OCI-LY1 (cell line): Measurements from ENCODE around the gene CCDC33.

Experiments
- H2AFZ ChIP-seq: fragments of 200-600 bp; sonication (generic), shearing (Covaris generic); 2 replicates; pipeline ENCODE4 v1.6.0; 2014; ENCODE audit warnings: antibody characterized with exemption, mild to moderate bottlenecking, low read length
- H3F3A ChIP-seq: fragments of 200-600 bp; sonication (generic), shearing (Covaris generic); 2 replicates; pipeline ENCODE4 v1.6.0; 2014; ENCODE audit warnings: mild to moderate bottlenecking, antibody characterized with exemption, low read length, moderate library complexity; ENCODE audit not compliant: insufficient read depth
- H3K27ac ChIP-seq: fragments of 200-600 bp; sonication (generic); 2 replicates; pipeline ENCODE4 v1.5.1; 2014; ENCODE audit warnings: low read length, mixed run types, mild to moderate bottlenecking, low read depth; ENCODE audit not compliant: poor library complexity, severe bottlenecking
- H3K27me3 ChIP-seq: fragments of 200-600 bp; sonication (generic); 2 replicates; pipeline ENCODE4 v1.6.0; 2014; ENCODE audit warnings: antibody characterized with exemption, mild to moderate bottlenecking, low read length, moderate library complexity; ENCODE audit not compliant: insufficient read depth
- H3K36me3 ChIP-seq: fragments of 200-600 bp; sonication (generic); 2 replicates; pipeline ENCODE4 v1.6.1; 2014; ENCODE audit warnings: mild to moderate bottlenecking, antibody characterized with exemption, low read length, moderate library complexity, mixed read lengths; ENCODE audit not compliant: insufficient read depth
- H3K4me1 ChIP-seq: fragments of 200-600 bp; sonication (generic); 2 replicates; pipeline ENCODE4 v1.5.1; 2014; ENCODE audit warnings: mild to moderate bottlenecking, low read length, moderate library complexity; ENCODE audit not compliant: insufficient read depth, severe bottlenecking
- H3K4me2 ChIP-seq: fragments of 200-600 bp; sonication (generic), shearing (Covaris generic); 2 replicates; pipeline ENCODE4 v1.6.1; 2014; ENCODE audit warnings: low read length
- H3K4me3 ChIP-seq: fragments of 200-600 bp; sonication (generic); 2 replicates; pipeline ENCODE4 v1.5.1; 2014; ENCODE audit warnings: low read length, low read depth, mild to moderate bottlenecking, mixed read lengths; ENCODE audit not compliant: poor library complexity, severe bottlenecking
- H3K79me2 ChIP-seq: fragments of 200-600 bp; shearing (Covaris generic); 2 replicates; pipeline ENCODE4 v1.6.1; 2016; ENCODE audit warnings: mixed run types, low read length, mixed read lengths; ENCODE audit not compliant: insufficient read depth
- H3K9ac ChIP-seq: fragments of 200-600 bp; sonication (generic), shearing (Covaris generic); 2 replicates; pipeline ENCODE4 v1.6.1; 2014; ENCODE audit warnings: mild to moderate bottlenecking, low read length, mixed read lengths
- H3K9me2 ChIP-seq: fragments of 200-600 bp; sonication (generic), shearing (Covaris generic); 2 replicates; pipeline ENCODE4 v1.6.1; 2014; ENCODE audit warnings: low read depth, mild to moderate bottlenecking, low read length, mixed read lengths
- H3K9me3 ChIP-seq: fragments of 200-600 bp; shearing (Covaris generic); 2 replicates; pipeline ENCODE4 v1.6.1; 2014; ENCODE audit warnings: low read length, mixed read lengths
- H4K20me1 ChIP-seq: fragments of 200-600 bp; sonication (generic), shearing (Covaris generic); 2 replicates; pipeline ENCODE4 v1.6.0; 2016; ENCODE audit warnings: mild to moderate bottlenecking, low read length; ENCODE audit not compliant: insufficient read depth
- EZH2 ChIP-seq: fragments of 200-600 bp; sonication (generic), shearing (Covaris generic); IDR thresholded peaks from 2 replicates; pipeline ENCODE4 v1.8.0; 2017; ENCODE audit warnings: borderline replicate concordance, mixed run types, mild to moderate bottlenecking, antibody characterized with exemption, low read length, moderate library complexity, mixed read lengths
- TF ChIP-seq, protein P1 (sequence below): fragments of 200-600 bp; sonication (generic), shearing (Covaris generic); IDR thresholded peaks from 2 replicates; pipeline ENCODE4 v1.5.1; 2017; ENCODE audit warnings: mild to moderate bottlenecking, antibody characterized with exemption, low read length, moderate library complexity, mixed read lengths

Gene CCDC33

DNA sequence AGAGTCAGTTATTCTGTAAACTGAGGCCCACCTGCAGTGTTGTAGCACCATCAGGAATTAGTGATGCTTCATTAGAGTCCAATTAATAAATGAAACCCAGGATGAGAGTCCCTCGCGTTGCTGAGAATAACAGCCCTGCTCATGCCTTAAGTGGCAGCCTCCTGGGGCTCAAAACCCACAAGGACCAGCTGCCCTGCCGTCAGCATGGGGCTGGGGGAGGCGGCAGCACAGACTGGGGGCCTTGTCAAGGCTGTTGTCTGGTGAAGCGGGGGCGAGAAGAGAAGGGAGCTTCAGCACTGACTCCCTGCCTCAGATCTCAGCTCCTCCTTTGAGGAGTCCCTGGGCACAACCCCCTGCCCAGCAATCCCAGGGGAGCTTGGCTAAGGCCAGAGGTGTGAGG is 21.0 kb downstream of the CCDC33 start:
- Histone ChIP-seq H2AFZ (no peak overlapping the region), H3K79me2 (no peaks in the 10 kb centered on the region), H3K36me3 (no peaks in the 10 kb centered on the region), H3K9ac (no peak overlapping the region), H3K4me3 (no peak overlapping the region), H3K4me1 (no peaks in the 10 kb centered on the region), H4K20me1 (no peaks in the 10 kb centered on the region), H3K27ac (no peak overlapping the region), H3K9me3 (no peaks in the 10 kb centered on the region), H3K4me2 (no peak overlapping the region), H3K9me2 (no peaks in the 10 kb centered on the region), H3F3A (no peaks in the 10 kb centered on the region), H3K27me3 (no peaks in the 10 kb centered on the region; the same call in 1 of the 2 replicates)
- no peak for TF ChIP-seq EZH2
- TF ChIP-seq, protein P1, sequence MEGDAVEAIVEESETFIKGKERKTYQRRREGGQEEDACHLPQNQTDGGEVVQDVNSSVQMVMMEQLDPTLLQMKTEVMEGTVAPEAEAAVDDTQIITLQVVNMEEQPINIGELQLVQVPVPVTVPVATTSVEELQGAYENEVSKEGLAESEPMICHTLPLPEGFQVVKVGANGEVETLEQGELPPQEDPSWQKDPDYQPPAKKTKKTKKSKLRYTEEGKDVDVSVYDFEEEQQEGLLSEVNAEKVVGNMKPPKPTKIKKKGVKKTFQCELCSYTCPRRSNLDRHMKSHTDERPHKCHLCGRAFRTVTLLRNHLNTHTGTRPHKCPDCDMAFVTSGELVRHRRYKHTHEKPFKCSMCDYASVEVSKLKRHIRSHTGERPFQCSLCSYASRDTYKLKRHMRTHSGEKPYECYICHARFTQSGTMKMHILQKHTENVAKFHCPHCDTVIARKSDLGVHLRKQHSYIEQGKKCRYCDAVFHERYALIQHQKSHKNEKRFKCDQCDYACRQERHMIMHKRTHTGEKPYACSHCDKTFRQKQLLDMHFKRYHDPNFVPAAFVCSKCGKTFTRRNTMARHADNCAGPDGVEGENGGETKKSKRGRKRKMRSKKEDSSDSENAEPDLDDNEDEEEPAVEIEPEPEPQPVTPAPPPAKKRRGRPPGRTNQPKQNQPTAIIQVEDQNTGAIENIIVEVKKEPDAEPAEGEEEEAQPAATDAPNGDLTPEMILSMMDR: no peak

DNA sequence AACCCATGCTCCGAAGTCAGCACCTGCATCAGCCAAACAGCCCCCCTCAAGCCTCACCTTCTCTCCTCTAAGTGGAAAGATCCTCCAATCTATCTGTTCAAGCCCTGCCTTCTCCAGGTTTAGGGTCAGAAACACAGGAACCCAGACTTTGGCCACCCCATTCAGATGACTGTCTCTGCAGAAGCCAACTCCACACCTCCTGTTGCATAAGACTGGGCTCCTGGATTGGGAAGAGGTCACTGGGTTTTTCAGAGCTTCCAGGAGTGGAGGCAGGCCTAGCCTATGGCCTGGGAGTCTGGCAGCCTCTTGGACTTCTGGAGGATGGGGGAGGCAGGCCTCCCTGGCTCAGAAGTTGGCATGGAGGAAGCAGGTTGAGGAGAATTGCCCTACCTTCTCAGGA is 21.5 kb downstream of the CCDC33 start:
- H3K79me2 ChIP-seq: no peaks in the 10 kb centered on the region
- no peak overlapping the region for H3K27ac ChIP-seq
- no peaks in the 10 kb centered on the region for H3K4me1 ChIP-seq
- no peak overlapping the region for H3K9ac ChIP-seq
- H4K20me1 ChIP-seq: no peaks in the 10 kb centered on the region
- H3K36me3 ChIP-seq: no peaks in the 10 kb centered on the region
- no peaks in the 10 kb centered on the region for H3K9me2 ChIP-seq
- no peak overlapping the region for H3K4me3 ChIP-seq
- no peak overlapping the region for H2AFZ ChIP-seq
- H3F3A ChIP-seq: no peaks in the 10 kb centered on the region
- H3K27me3 ChIP-seq: no peaks in the 10 kb centered on the region; the same call in 1 of the 2 replicates
- no peaks in the 10 kb centered on the region for H3K9me3 ChIP-seq
- no peak overlapping the region for H3K4me2 ChIP-seq
- TF ChIP-seq EZH2: no peak
- TF ChIP-seq, protein P1: no peak

GRCh38 chr15:74258456-74259291 is 22.5 kb downstream of the CCDC33 start:
- H3K9me2 ChIP-seq: no peaks in the 10 kb centered on the region
- TF ChIP-seq EZH2: no peak
- TF ChIP-seq, protein P1: no peak
- no peaks in the 10 kb centered on the region for H3K36me3 ChIP-seq
- no peak overlapping the region for H3K4me3 ChIP-seq
- no peak overlapping the region for H3K27ac ChIP-seq
- peaks cover 3% of the 10 kb centered on the region for H3K27me3 ChIP-seq
- H3K9ac ChIP-seq: no peak overlapping the region
- H3K4me2 ChIP-seq: no peak overlapping the region
- no peaks in the 10 kb centered on the region for H3K79me2 ChIP-seq
- H3K9me3 ChIP-seq: no peaks in the 10 kb centered on the region
- no peak overlapping the region for H2AFZ ChIP-seq
- H3K4me1 ChIP-seq: no peaks in the 10 kb centered on the region
- H3F3A ChIP-seq: no peaks in the 10 kb centered on the region
- H4K20me1 ChIP-seq: no peaks in the 10 kb centered on the region
